GM12891 (cell line): ENCODE measurements around the gene SMG1.

Experiments used
- POLR2A ChIP-seq: IDR thresholded peaks from 2 replicates; pipeline ENCODE4 v1.6.1; 2011; ENCODE audit warnings: low read depth, low read length, control low read depth
- POLR2AphosphoS5 ChIP-seq: IDR thresholded peaks from 2 replicates; pipeline ENCODE4 v1.6.1; 2011; ENCODE audit warnings: low read depth, low read length, control low read depth
- SPI1 ChIP-seq: IDR thresholded peaks from 2 replicates; pipeline ENCODE4 v1.6.1; 2011; ENCODE audit warnings: low read depth, low read length, control low read depth
- TAF1 ChIP-seq: IDR thresholded peaks from 2 replicates; pipeline ENCODE4 v1.6.1; 2011; ENCODE audit warnings: low read depth, low read length, control low read depth

GRCh38 chr16:18792836-18793433, 133.3 kb downstream of the SMG1 start:
- TF ChIP-seq SPI1 (no peak), POLR2A (no peak), TAF1 (no peak), POLR2AphosphoS5 (no peak)
